HG02884 (cell line): Measurements from ENCODE around the gene USP13.
"Not testable (repeated sequence)": the region's sequence is repeated elsewhere in the genome, so short reads cannot be mapped to it uniquely, and the experiment has no call there.

Experiments used
- ATAC-seq: cut with Tn5 transposase; IDR thresholded peaks from one replicate; pipeline ENCODE4 v1.9.1; 2021; ENCODE audit warnings: mild to moderate bottlenecking, moderate library complexity; ENCODE audit not compliant: unreplicated experiment

The USP13 gene

DNA sequence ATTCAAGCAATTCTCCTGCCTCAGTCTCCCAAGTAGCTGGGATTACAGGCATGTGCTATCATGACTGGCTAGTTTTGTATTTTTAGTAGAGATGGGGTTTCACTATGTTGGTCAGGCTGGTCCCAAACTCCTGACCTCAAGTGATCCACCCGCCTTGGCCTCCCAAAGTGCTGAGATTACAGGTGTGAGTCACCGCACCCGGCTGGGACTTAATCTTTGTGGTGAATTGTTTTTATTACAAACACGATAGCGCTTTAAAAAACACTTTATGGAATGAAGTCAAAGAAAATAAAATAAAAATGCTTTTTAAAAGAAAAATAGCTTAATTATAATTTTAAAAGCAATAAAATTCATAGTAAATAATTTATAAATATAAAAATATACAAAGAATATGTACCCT lies 130.0 kb downstream of the USP13 start:
- not testable (repeated sequence) for ATAC-seq

DNA sequence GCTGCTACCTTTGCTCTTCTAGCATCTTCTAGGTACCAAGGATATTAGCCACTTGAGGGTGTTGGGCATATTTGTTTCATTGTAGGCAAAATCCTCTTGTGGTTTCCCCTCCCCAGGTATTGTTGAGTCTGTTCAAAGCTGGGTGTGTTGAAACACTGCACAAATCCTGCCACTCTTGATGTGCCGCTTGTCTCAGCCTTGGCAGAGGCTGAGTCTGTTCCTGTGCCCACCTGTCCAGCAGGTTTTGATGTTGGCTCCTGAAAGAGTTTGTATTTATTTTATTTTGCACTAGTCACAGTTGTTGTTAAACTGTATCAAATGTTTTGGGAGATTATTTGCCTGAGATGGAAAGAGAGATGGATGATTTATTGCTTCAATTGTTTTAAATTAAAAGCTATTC lies 136.2 kb downstream of the USP13 start:
- no peak for ATAC-seq

DNA sequence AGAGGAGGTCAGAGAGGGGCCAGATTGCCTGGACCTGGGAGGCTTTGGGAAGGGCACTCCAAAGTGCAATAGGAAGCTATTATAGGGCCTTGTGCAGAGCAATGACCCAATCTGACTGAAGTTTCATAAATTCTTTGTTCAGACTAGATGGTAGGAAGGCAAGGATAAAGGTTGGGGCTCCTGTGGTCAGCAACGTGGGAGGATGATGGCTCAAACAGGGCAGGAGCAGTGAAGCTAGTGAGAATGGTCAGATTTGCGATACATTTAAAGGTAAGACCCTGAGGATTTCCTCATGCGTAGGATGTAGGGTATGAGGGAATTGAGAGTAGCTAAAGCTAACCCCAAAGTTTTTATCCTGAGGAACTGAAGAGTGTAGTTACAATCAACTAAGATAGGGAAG lies 139.0 kb downstream of the USP13 start:
- ATAC-seq, result no peak

DNA sequence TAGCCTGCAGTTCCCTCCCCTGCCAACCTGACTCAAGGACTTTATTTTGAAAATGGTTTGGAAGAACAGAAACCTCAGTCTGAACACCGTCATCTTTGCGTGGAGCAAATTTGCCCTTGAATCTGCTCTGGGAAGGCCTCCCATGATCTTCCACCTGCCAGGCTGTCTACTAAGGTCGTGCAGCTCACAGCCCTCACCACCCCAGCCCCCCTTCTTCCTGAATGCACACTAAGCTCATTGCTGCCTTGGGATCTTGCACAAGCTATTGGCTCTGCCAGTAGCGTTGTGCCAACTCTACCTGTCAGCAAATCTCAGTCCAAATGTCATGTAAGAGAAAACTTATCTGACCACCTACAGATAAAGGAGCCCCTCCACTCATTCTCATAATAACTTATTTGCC lies 141.5 kb downstream of the USP13 start:
- ATAC-seq, result no peak

DNA sequence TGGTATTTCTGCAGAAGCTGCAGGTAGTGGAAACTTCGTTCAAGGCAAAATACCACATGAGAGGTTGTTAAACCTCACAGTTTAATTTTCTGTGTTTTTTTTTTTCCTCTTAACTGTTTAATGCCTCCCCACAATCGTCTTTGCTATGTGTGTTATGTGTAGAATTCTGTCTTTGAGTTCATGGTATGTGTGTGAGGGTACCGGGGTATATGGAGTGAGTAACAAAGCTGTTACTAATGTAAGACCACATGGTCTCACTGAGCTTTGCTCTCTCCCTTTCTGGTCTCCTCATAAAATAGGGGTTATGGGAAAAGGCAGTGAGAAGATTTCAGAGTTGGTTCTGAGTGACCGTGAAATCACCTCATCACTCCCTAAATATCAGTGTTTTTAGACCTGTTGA lies 143.6 kb downstream of the USP13 start:
- no peak for ATAC-seq

DNA sequence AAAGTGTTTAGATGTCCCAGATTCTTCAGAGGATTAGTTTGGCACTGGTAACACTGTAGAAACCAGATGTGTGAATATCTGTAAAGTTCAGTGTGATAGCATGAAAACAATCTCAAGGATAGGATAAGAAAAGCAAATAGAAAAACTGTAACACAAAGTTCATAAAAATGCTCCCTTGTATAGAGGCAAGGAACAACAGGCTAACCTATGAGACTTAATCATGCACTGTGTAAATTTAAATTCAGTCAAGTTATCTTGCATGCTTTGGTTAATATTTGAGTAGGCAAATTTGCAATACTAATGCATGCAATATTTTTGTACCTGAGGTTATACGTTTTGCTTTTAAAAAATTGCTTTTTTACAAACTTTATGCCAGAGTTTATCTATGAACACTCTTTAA lies 144.4 kb downstream of the USP13 start:
- ATAC-seq, result no peak

DNA sequence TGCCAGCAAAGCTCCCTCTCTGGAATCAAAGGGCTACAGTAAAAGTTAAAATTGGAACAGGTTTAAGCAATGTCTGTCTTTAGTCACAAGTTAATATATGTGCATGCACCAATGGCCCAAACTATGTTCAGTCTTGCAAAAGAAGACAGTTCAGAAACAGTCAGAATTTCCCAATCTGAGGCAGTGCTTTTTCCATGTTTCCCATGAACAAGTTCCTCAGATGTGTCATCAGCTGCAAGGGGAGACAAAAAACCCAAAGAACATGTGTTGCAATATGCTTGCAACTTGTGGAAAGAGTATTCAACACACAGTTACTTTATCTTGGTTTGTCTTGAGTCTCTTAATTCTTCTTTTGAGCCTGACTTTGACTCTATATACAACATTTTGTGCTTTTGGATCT lies 148.4 kb downstream of the USP13 start:
- no peak for ATAC-seq

DNA sequence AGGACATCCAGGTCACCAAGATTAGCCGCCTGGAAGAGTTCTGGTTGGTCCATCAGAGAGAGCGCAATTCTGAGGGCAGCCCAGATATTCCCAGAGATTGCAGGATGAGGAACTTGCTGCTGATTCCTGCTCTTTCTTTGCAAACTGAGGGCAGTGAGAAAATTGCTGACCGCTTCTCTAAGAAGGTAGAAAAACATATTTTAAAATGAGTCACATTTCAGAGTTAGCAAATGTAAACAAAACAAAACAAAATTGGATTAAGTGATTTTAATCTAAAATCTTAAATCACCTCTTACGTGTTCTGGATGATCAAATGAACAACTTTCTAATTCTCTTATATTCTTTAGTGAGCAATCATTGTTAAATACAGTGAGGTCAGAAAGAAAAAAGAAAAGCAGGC lies 149.0 kb downstream of the USP13 start:
- no peak for ATAC-seq

DNA sequence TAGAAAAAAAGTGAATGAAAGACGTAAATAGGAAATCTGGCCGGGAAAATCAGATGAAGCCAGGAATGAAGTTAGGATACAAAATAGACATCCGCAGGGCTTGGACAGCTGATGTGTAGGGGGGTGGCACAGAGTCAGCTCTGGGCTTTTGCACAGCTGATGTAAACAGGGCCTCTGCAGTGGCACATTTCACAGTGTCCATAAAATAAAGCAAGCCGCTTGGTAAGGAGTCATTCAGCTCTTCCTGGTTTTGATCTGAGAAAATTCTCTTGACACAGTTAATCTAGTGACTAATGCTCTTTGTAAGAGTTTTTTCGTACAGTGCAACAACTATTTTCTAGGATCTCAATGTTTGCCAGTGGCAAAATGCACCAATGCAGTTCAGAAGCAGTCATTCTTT lies 153.3 kb downstream of the USP13 start:
- ATAC-seq, result no peak

DNA sequence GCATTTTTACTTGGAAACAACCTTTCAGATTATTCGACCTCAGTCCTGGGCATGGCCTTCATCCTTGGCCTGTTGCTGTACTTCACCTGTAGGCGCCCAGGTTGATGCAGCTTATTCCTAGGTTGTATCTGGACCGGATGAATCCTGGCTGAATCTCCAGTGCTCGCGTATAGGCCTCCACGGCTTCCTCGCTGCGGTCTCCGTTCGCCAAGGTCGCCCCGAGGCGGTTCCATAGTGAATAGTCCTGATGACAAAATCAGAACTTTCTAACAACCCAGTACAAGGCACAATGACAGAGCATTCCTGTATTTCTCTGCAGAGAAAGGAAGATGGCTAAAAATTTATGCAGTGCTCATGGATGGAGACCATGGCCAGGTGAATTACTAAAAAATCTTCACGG lies 154.7 kb downstream of the USP13 start:
- no peak for ATAC-seq

DNA sequence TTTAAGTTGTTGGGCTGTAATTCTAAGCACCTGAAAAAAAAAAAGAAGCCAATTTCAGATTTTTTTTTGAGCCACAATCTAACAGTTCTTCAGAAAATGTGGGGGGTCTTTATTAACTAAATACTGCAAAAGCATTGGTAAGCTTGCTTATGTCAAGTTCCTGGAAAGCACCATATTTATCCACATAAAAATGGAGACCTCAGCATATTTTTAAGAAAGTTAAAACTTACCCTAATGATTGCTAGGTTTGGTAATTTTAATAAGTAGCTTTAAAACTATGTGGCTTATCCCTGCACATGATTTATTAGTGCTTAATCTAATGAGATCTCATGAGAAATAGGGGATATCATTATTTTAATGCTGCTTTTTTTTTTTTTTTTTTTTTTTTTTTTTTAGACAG lies 156.8 kb downstream of the USP13 start:
- no peak for ATAC-seq

DNA sequence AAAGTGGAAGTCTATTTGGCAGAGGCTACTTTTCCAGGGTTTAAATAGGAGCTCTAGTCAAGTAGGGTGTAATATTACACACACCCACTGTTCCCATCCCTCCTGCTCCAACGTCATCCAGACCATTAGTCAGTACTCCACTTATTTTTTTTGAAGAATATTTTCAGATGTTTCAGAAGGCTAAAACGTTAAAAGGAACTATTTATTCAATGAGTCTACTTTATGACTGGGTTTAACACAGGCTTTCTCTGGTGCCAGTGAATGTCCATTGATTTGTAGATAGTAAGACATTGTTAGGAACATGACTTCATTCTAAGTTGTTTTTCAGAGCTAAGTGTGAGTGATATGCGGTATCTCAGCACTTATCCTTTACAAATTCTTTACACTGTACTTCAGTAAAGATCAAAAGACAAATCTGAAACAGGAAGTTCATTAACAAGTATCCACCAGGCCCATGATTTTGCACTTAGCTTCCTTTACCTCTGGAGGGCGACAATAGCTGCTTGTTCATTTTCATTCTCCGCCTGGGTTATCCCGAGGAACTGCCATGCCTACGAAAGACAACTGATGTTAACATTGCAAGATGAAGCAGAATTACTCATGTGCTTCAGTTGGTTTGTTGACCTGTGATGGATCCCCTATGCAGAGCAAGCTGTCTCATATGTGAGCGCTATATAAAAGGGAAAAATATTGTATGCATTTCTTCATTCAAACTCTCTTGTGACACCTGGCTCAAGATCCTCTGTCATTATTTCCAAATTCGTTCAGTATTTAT lies 158.7 kb downstream of the USP13 start:
- peak; percentile 90 for ATAC-seq

DNA sequence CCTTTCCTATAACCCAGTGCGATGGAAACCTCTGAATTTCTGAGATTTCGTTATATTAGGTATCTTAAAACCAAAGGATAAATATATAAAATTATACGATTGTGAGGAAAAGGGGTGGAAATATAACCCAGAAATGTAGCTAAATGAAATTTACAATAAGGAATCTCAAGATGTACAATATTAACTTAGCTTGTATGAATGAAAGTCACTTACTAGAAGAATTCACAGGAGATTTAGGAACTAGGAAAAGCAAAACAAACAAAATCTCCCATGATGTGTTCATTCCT lies 159.2 kb downstream of the USP13 start:
- ATAC-seq, result no peak

DNA sequence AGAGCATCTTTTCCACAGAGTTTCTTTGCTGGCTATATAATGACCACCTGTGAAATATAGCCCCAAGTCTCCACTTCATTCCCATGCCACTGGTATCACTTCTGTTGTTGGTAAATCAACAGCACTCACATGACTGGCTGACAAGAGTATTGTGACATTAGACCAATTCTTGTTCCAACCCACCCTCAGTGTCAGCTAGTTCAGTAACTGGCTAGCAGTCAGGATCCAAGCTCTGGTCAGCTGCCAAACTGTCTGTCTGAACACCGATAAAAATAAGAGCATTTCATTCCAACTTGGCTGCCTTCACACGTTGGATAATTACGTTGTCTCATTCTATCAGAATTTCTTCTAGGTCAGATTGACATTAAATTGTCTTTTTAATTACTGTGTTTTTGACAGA lies 166.5 kb downstream of the USP13 start:
- no peak for ATAC-seq

DNA sequence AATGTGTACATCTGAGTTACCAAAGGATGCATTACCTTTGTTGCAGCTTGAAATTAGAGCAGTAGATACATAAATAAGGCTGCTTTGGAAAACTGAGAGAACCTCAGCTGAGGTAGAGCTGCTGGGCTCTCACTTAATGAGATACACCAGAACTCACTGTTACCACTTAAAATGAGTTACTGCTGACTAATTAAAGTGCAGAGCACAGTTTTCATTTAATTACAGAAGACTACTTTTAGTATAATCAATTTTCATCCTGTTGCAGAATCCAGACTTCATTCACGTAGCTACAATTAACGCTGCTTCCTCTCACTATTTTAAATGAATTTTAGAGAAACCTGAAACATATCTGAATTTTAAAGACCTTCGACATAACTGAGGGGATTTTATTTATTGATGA lies 169.5 kb downstream of the USP13 start:
- no peak for ATAC-seq

DNA sequence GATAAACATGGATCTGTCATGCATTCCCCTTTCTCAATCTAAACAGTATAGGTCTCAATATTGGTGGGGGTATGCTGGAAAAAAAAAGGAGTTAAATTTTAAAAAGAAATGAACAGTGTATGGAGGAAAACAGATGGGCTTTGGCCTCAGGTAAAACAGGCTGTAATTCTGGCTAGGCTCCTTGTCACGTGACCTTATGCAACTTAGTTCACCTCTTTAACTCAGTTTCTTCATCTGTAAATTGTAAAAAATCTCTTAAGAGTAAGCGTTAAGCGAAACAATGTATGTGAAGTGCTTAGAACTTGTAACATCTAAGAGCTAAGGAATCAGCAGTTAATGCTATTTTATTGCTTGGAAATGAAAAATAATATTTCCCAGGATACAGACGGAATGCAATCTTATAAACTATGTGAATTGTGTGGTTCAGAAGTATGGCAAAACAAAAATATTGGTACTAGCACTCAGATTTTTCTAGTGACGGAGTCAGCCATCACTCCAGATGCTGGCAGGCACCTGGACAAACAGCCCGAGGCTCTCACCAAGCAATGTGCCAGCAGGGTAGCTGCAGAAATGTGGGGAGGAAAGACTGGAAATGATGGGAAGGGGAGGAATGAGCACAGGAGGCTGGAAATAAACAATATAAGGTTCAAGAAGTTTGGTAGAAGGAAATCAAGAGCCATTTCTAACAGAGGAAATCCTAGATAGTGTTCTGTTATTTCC lies 172.8 kb downstream of the USP13 start:
- ATAC-seq, result no peak

DNA sequence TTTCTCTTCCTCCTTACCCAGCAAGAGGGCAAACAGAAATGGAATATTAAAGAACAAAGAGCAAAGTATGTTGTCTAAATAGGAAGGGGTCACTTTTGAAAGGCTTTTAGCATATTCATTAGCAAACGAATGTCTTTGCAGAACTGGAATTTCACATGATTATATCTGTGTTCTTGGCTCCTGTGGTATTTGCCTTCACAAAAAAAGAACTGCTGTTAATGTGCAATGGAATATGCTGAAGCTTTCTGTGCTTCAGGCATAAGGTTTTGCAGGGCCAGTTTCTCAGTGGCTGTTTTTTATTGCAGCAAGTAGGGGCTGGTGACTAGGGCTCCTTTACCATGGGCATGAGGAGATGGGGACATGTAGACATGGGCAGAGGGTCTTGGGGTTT lies 173.4 kb downstream of the USP13 start:
- no peak for ATAC-seq

DNA sequence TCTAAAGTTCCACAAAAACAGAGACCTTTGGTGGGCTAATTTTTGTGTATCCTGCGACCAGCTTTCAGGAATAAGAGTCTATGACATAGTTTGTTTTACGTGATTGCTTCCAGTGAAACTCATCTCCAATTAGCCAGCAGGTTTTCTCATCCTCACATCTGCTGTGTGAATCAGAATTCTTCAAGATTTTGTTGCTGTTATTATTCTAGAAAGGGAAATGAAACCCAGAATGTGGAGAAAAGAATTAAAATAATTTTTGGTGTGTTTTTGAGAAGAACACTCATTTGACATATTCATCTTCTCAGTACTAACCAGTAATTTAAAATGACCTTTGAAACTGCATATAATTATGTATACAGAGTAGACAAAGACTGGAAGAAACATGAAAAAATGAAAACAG lies 175.9 kb downstream of the USP13 start:
- ATAC-seq, result no peak

DNA sequence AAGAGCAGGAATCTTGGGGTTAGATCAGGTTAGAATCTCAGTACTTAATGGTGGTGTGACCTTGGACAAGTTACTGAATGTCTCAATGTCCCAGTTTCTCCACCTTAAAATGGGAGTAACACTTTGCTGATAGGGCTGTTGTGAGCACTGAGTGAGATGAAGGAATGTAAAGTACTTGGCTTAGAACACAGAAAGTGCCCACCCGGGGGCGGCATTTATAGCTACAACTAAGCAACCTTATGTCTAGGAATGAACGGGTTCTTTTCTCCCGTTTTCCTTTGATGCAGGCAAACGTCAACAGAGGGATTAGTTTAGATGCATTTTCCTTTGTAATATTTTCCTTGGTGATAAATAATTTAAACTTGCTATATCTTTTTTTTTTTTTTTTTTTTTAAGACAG lies 176.6 kb downstream of the USP13 start:
- ATAC-seq, result no peak

DNA sequence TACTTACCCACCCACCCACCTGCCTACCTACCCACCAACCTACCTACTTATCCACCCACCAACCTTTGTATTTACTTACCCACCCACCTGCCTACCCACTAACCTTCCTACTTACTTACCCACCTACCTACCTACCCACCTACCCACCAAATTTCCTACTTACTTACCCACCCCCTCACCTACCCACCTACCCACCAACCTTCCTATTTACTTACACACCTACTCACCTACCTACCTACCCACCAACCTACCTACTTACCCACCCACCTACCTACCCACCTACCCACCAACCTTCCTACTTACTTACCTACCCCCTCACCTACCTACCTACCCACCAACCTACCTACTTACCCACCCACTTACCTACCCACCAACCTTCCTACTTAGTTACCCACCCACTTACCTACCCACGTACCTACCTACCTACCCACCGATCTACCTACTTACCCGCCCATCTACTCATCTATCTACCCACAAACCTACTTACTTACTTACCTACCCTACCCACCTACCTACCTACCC lies 179.6 kb downstream of the USP13 start:
- ATAC-seq, result no peak

DNA sequence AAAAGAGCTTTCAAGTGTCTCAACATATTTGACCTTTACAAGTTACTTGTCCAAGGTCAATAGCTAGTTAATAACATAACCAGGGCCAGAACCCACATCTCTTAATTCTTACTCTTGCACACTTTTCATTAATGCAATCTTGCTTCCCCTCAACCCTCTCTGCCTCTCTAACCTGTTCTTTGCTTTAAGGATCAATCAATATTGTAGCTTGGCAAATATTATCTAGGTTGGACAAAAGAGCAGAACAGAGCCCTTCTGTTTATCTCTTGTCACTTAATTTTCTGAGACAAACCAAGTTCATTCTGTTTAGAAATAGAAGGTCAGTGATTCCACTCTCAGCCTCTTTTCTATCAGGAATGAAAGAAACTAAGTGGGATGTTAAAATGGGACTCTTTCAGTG lies 180.5 kb downstream of the USP13 start:
- no peak for ATAC-seq

DNA sequence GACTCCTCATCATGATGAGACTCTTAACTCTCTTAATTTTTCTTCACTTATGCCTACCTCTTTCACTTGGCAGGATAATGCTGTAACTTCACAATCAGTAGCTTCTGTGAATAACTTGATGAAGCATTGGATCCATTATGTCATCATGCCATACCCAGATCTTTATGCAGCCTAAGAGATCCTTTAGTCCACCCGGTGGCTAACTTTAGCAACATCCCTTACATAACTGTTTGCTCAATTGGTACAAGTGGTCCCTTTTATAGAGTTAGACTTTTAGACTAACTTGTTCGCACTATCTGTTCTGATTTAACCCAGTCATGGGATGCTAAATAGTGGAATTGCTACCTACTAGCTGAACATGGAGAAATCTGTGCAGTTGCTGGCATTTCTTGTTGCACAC lies 184.5 kb downstream of the USP13 start:
- no peak for ATAC-seq
